Measurements from ENCODE around the gene POLR3H.

DNA sequence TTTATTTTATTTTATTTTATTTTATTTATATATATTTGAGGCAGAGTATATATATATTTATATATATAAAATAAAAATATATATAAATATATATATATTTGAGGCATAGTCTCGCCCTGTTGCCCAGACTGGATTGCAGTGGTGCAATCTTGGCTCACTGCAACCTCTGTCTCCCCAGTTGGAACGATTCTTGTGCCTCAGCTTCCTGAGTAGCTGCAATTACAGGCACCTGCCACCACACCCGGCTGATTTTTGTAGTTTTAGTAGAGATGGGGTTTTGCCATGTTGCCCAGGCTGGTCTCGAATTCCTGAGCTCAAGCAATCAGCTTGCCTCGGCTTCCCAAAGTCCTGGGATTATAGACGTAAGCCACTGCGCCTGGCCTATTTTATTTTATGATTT is 44.0 kb downstream of the POLR3H start:
- TF ChIP-seq, protein P1, sequence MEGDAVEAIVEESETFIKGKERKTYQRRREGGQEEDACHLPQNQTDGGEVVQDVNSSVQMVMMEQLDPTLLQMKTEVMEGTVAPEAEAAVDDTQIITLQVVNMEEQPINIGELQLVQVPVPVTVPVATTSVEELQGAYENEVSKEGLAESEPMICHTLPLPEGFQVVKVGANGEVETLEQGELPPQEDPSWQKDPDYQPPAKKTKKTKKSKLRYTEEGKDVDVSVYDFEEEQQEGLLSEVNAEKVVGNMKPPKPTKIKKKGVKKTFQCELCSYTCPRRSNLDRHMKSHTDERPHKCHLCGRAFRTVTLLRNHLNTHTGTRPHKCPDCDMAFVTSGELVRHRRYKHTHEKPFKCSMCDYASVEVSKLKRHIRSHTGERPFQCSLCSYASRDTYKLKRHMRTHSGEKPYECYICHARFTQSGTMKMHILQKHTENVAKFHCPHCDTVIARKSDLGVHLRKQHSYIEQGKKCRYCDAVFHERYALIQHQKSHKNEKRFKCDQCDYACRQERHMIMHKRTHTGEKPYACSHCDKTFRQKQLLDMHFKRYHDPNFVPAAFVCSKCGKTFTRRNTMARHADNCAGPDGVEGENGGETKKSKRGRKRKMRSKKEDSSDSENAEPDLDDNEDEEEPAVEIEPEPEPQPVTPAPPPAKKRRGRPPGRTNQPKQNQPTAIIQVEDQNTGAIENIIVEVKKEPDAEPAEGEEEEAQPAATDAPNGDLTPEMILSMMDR (IDR thresholded peaks at IDR 0.05): no peak
- TF ChIP-seq POLR2A (IDR thresholded peaks at IDR 0.05): no peak
